Fibroblast of skin of back (primary cell): ENCODE data around the gene BTBD8. TPM values are rescaled to one million over a fixed set of nuclear protein-coding genes. Genes with fewer than 3 reads are reported as not detected.
A peak's percentile ranks its signal among the peaks of the same experiment; 100 is the strongest.
"Not testable (repeated sequence)": the region's sequence is repeated elsewhere in the genome, so short reads cannot be mapped to it uniquely, and the experiment has no call there.

Experiments
- DNase-seq: peaks from one replicate; pipeline ENCODE4 v3.0.0-alpha.2; 2013
- polyA plus RNA-seq, 2 experiments: library from polyadenylated mRNA; unstranded; fragments of 120-200 nt; gene quantifications; one replicate each; pipeline ENCODE4 v1.2.1, GENCODE V29; 2013; ENCODE audit not compliant: insufficient read length in 2 of 2

Gene BTBD8
- 0.81 TPM for polyA plus RNA-seq (2013, experiment 1 of 2; ENCODE audit: insufficient read length)
- 1.5 TPM for polyA plus RNA-seq (2013, experiment 2 of 2; ENCODE audit: insufficient read length)

- peak; percentile 70 for DNase-seq
Measured at GRCh38 chr1:92080128-92080985, at the start of gene BTBD8. TSS of gene BTBD8 (plus strand) at chr1:92080345. CDS start at chr1:92080572, 227 bp downstream.

GRCh38 chr1:92030656-92031107, 49.5 kb upstream of the BTBD8 start:
- peak; percentile 22 for DNase-seq

GRCh38 chr1:92031281-92032110, 48.6 kb upstream of the BTBD8 start:
- DNase-seq, result peak; percentile 22

GRCh38 chr1:92037400-92037799, 42.7 kb upstream of the BTBD8 start:
- peak; percentile 47 for DNase-seq

- DNase-seq, result no peak
Measured at GRCh38 chr1:92038695-92039346, 41.3 kb upstream of the BTBD8 start.

- DNase-seq, result no peak
Measured at GRCh38 chr1:92040971-92041370, 39.2 kb upstream of the BTBD8 start.

GRCh38 chr1:92043621-92044020, 36.5 kb upstream of the BTBD8 start:
- DNase-seq, result no peak

GRCh38 chr1:92045766-92046495, 34.2 kb upstream of the BTBD8 start:
- no peak for DNase-seq

GRCh38 chr1:92051948-92052347, 28.2 kb upstream of the BTBD8 start:
- DNase-seq, result no peak

GRCh38 chr1:92065042-92065441, 15.1 kb upstream of the BTBD8 start:
- DNase-seq, result no peak

- DNase-seq, result no peak
Measured at GRCh38 chr1:92066321-92066720, 13.8 kb upstream of the BTBD8 start.

GRCh38 chr1:92070892-92071291, 9.3 kb upstream of the BTBD8 start:
- no peak for DNase-seq

GRCh38 chr1:92074446-92074845, 5.7 kb upstream of the BTBD8 start:
- DNase-seq, result not testable (repeated sequence)

GRCh38 chr1:92075311-92075710, 4.8 kb upstream of the BTBD8 start, which contains the start of gene SETSIP:
TSS of gene SETSIP (minus strand) at chr1:92075411. CDS start at chr1:92075411, 0 bp downstream.
- DNase-seq, result no peak

GRCh38 chr1:92076363-92076762, 3.8 kb upstream of the BTBD8 start:
- no peak for DNase-seq

- not testable (repeated sequence) for DNase-seq
Measured at GRCh38 chr1:92078077-92078476, 2.1 kb upstream of the BTBD8 start.

- no peak for DNase-seq
Measured at GRCh38 chr1:92079441-92079840, 704 bp upstream of the BTBD8 start.

GRCh38 chr1:92081031-92081430, 886 bp downstream of the BTBD8 start:
- no peak for DNase-seq

GRCh38 chr1:92084651-92085050, 4.5 kb downstream of the BTBD8 start:
- DNase-seq, result no peak

GRCh38 chr1:92085727-92086126, 5.6 kb downstream of the BTBD8 start:
- no peak for DNase-seq

GRCh38 chr1:92087542-92087941, 7.4 kb downstream of the BTBD8 start:
- peak; percentile 38 for DNase-seq

- DNase-seq, result no peak
Measured at GRCh38 chr1:92091625-92092024, 11.5 kb downstream of the BTBD8 start.
